Natural killer cell (primary cell): Measurements from ENCODE around the gene OLFML2A. TPM values are rescaled to one million over a fixed set of nuclear protein-coding genes. Genes with fewer than 3 reads are reported as not detected.

Source experiments
- ATAC-seq, 3 donors: fragments of 150-1000 bp in 2 of 3; fragments of 200-7000 bp in 1 of 3; cut with Tn5 transposase; 1 replicate in 1 of 3; 2 replicates in 2 of 3; pipeline ENCODE4 v1.10.0; 2021; ENCODE audit warnings: mild to moderate bottlenecking in 2 of 3, moderate library complexity in 2 of 3
- DNase-seq, 2 donors: peaks; one replicate each; pipeline versions ENCODE4 v3.0.0 to v3.0.0-alpha.2; 2013 to 2021; ENCODE audit warnings: mixed read lengths in 1 of 2
- H3K27ac ChIP-seq: one replicate; pipeline ENCODE4 v1.5.1; 2013; ENCODE audit warnings: mild to moderate bottlenecking, low read length
- H3K27me3 ChIP-seq: one replicate; pipeline ENCODE4 v1.6.1; 2013; ENCODE audit warnings: low read length; ENCODE audit not compliant: control insufficient read depth, insufficient read depth
- H3K36me3 ChIP-seq: one replicate; pipeline ENCODE4 v1.6.1; 2013; ENCODE audit warnings: low read length; ENCODE audit not compliant: control insufficient read depth, insufficient read depth
- H3K4me1 ChIP-seq: one replicate; pipeline ENCODE4 v1.6.1; 2013; ENCODE audit warnings: low read length; ENCODE audit not compliant: control insufficient read depth, insufficient read depth
- H3K4me3 ChIP-seq: one replicate; pipeline ENCODE4 v1.5.1; 2013; ENCODE audit warnings: low read length
- H3K9me3 ChIP-seq: one replicate; pipeline ENCODE4 v1.6.1; 2013; ENCODE audit warnings: low read length; ENCODE audit not compliant: control insufficient read depth, insufficient read depth
- H3K27ac Mint-ChIP-seq, 2 donors: one replicate each; pipeline ENCODE4 v1.8.0; 2022; ENCODE audit warnings: mild to moderate bottlenecking in 2 of 2, mixed read lengths in 2 of 2, moderate library complexity in 1 of 2
- H3K27me3 Mint-ChIP-seq, 2 donors: one replicate each; pipeline ENCODE4 v1.8.0; 2022; ENCODE audit warnings: low read depth in 2 of 2, mixed read lengths in 2 of 2
- H3K36me3 Mint-ChIP-seq: one replicate; pipeline ENCODE4 v1.8.0; 2022; ENCODE audit warnings: mixed read lengths
- H3K4me1 Mint-ChIP-seq, 2 donors: one replicate each; pipeline ENCODE4 v1.8.0; 2022; ENCODE audit warnings: mixed read lengths in 2 of 2
- H3K4me3 Mint-ChIP-seq: one replicate; pipeline ENCODE4 v1.8.0; 2022; ENCODE audit warnings: mild to moderate bottlenecking, moderate library complexity, mixed read lengths
- H3K9me3 Mint-ChIP-seq, 2 donors: one replicate each; pipeline ENCODE4 v1.8.0; 2022; ENCODE audit warnings: mixed read lengths in 2 of 2
- CTCF ChIP-seq: fragments of 200-600 bp; IDR thresholded peaks from one replicate; pipeline ENCODE4 v1.8.0; 2022; ENCODE audit warnings: antibody characterized with exemption
- WGBS: methylation state at CpG from one replicate; pipeline ENCODE4 v1.1.7; 2013; ENCODE audit warnings: missing lambda C conversion rate; ENCODE audit not compliant: insufficient coverage; 5-methylcytosine and 5-hydroxymethylcytosine counted together
- intact Hi-C: fragments of 100-400 bp; cut with micrococcal nuclease; formaldehyde crosslinking; loops from one replicate; pipeline ENCODE4 v1.14.2; 2022
- total RNA-seq, 4 donors: library from RNA; stranded (reverse); fragments of 120-200 nt in 1 of 4; gene quantifications; one replicate each; pipeline versions ENCODE4 v1.2.3 to v1.2.4, GENCODE V29; 2013 to 2022

OLFML2A gene
- total RNA-seq, 3 donors from 2014 or later (not counting 1 experiment from before 2014, with no cell fraction given) = not detected

- intact Hi-C loops = no loop called here
- no peak overlapping the region for H3K27ac Mint-ChIP-seq
- no peak overlapping the region for H3K4me3 Mint-ChIP-seq
- no peak for ATAC-seq
- Histone ChIP-seq H3K4me1 (no peaks in the 10 kb centered on the region), H3K9me3 (no peaks in the 10 kb centered on the region), H3K36me3 (no peaks in the 10 kb centered on the region), H3K27me3 (peaks cover 18% of the 10 kb centered on the region), H3K4me3 (no peak overlapping the region), H3K27ac (no peak overlapping the region)
- no peak for DNase-seq
- TF ChIP-seq CTCF = no peak
- 71% methylated on average over 3 of the region's 3 CpGs for WGBS
- H3K4me1 Mint-ChIP-seq = no peaks in the 10 kb centered on the region
- H3K9me3 Mint-ChIP-seq = no peaks in the 10 kb centered on the region
- peaks cover 44 to 78% of the 10 kb centered on the region in 2 donors for H3K27me3 Mint-ChIP-seq
- no peaks in the 10 kb centered on the region for H3K36me3 Mint-ChIP-seq
These were observed 21.9 kb upstream of the OLFML2A start for GRCh38 chr9:124755061-124755460.

GRCh38 chr9:124756011-124756410, 20.9 kb upstream of the OLFML2A start:
- intact Hi-C loops = no loop called here
- H3K27me3 Mint-ChIP-seq = peaks cover 40 to 77% of the 10 kb centered on the region in 2 donors
- Histone ChIP-seq H3K9me3 (no peaks in the 10 kb centered on the region), H3K4me3 (no peak overlapping the region), H3K36me3 (no peaks in the 10 kb centered on the region), H3K27ac (no peak overlapping the region), H3K27me3 (peaks cover 18% of the 10 kb centered on the region), H3K4me1 (no peaks in the 10 kb centered on the region)
- ATAC-seq = no peak
- H3K9me3 Mint-ChIP-seq = no peaks in the 10 kb centered on the region
- no peaks in the 10 kb centered on the region for H3K4me1 Mint-ChIP-seq
- TF ChIP-seq CTCF = no peak
- no peak for DNase-seq
- WGBS = 88% methylated on average over 1 of the region's 2 CpGs
- H3K27ac Mint-ChIP-seq = no peak overlapping the region
- H3K36me3 Mint-ChIP-seq = no peaks in the 10 kb centered on the region
- H3K4me3 Mint-ChIP-seq = no peak overlapping the region

- Histone ChIP-seq H3K9me3 (no peaks in the 10 kb centered on the region), H3K36me3 (no peaks in the 10 kb centered on the region), H3K27me3 (peaks cover 17% of the 10 kb centered on the region), H3K27ac (no peak overlapping the region), H3K4me3 (no peak overlapping the region), H3K4me1 (no peaks in the 10 kb centered on the region)
- Mint-ChIP-seq H3K27ac (no peak overlapping the region), H3K27me3 (peaks cover 44 to 83% of the 10 kb centered on the region in 2 donors), H3K4me3 (no peak overlapping the region), H3K36me3 (no peaks in the 10 kb centered on the region), H3K4me1 (no peaks in the 10 kb centered on the region), H3K9me3 (no peaks in the 10 kb centered on the region)
- intact Hi-C loops = no loop called here
- no peak for TF ChIP-seq CTCF
- 35% methylated on average over 6 of the region's 6 CpGs for WGBS
- DNase-seq = no peak
- ATAC-seq = no peak
These were observed 19.3 kb upstream of the OLFML2A start for GRCh38 chr9:124757616-124758015.

GRCh38 chr9:124758061-124758460, 18.9 kb upstream of the OLFML2A start:
- Histone ChIP-seq H3K27ac (no peak overlapping the region), H3K9me3 (no peaks in the 10 kb centered on the region), H3K36me3 (no peaks in the 10 kb centered on the region), H3K27me3 (peaks cover 20% of the 10 kb centered on the region), H3K4me3 (no peak overlapping the region), H3K4me1 (no peaks in the 10 kb centered on the region)
- Mint-ChIP-seq H3K27me3 (peaks cover 47 to 83% of the 10 kb centered on the region in 2 donors), H3K4me3 (no peak overlapping the region), H3K27ac (no peak overlapping the region), H3K36me3 (no peaks in the 10 kb centered on the region), H3K4me1 (no peaks in the 10 kb centered on the region), H3K9me3 (no peaks in the 10 kb centered on the region)
- 13% methylated on average over 3 of the region's 3 CpGs for WGBS
- intact Hi-C loops = no loop called here
- ATAC-seq = no peak
- no peak for DNase-seq
- TF ChIP-seq CTCF = no peak
